COR-L47 (cell line): ENCODE measurements around the gene C1orf74.

Experiments used
- DNase-seq: peaks from one replicate; lab custom pipeline; 2025; lab: John Stamatoyannopoulos, UW

Gene C1orf74

GRCh38 chr1:209746451-209747165, 37.8 kb downstream of the C1orf74 start:
- DNase-seq, result no peak

- DNase-seq, result peak; percentile 50
These were observed 41.2 kb downstream of the C1orf74 start for GRCh38 chr1:209743145-209743482.

GRCh38 chr1:209742409-209743144, 41.8 kb downstream of the C1orf74 start:
- no peak for DNase-seq

GRCh38 chr1:209741889-209742288, 42.5 kb downstream of the C1orf74 start:
- DNase-seq, result no peak

- no peak for DNase-seq
These were observed 43.2 kb downstream of the C1orf74 start for GRCh38 chr1:209741193-209741592.

GRCh38 chr1:209738270-209738669, 46.1 kb downstream of the C1orf74 start:
- no peak for DNase-seq

- no peak for DNase-seq
These were observed 47.2 kb downstream of the C1orf74 start for GRCh38 chr1:209737118-209737505.

GRCh38 chr1:209736490-209737117, 47.8 kb downstream of the C1orf74 start:
- no peak for DNase-seq

- DNase-seq, result no peak
These were observed 50.8 kb downstream of the C1orf74 start for GRCh38 chr1:209733409-209734192.

- DNase-seq, result no peak
These were observed 51.6 kb downstream of the C1orf74 start for GRCh38 chr1:209732725-209733124.

- DNase-seq, result no peak
These were observed 54.9 kb downstream of the C1orf74 start for GRCh38 chr1:209729436-209729835.
